Heart left ventricle (tissue), 16 donors: ENCODE data around the gene MAN1C1. TPM values are rescaled to one million over a fixed set of nuclear protein-coding genes. Genes with fewer than 3 reads are reported as not detected.

Source experiments
- ATAC-seq, 4 donors: fragments of 200-7000 bp; cut with Tn5 transposase; one replicate each; pipeline ENCODE4 v1.9.1; 2020 to 2022; ENCODE audit warnings: moderate library complexity in 4 of 4, mild to moderate bottlenecking in 3 of 4, moderate number of reproducible peaks in 1 of 4
- DNase-seq, 5 donors: peaks; one replicate each; pipeline ENCODE4 v3.0.0-alpha.2; 2020
- H3K27ac ChIP-seq, 12 donors: fragments of 200-600 bp; sonication (generic) in 4 of 12; one replicate each; pipeline versions ENCODE4 v1.5.0 to v1.8.0; 2016 to 2022; ENCODE audit warnings: mild to moderate bottlenecking in 2 of 12
- H3K27me3 ChIP-seq, 9 donors: fragments of 200-600 bp; sonication (generic) in 2 of 9; one replicate each; pipeline versions ENCODE4 v1.5.1 to v1.8.0; 2016 to 2022; ENCODE audit warnings: mild to moderate bottlenecking in 3 of 9
- H3K36me3 ChIP-seq, 9 donors: fragments of 200-600 bp; sonication (generic) in 2 of 9; one replicate each; pipeline versions ENCODE4 v1.5.0 to v1.8.0; 2018 to 2022; ENCODE audit warnings: mild to moderate bottlenecking in 2 of 9
- H3K4me1 ChIP-seq, 12 donors: fragments of 200-600 bp; sonication (generic) in 4 of 12; one replicate each; pipeline versions ENCODE4 v1.5.0 to v1.8.0; 2016 to 2022; ENCODE audit warnings: mild to moderate bottlenecking in 3 of 12
- H3K4me3 ChIP-seq, 12 donors: fragments of 200-600 bp; sonication (generic) in 4 of 12; one replicate each; pipeline versions ENCODE4 v1.5.0 to v1.8.0; 2017 to 2022; ENCODE audit warnings: mild to moderate bottlenecking in 9 of 12, moderate library complexity in 4 of 12
- H3K9me3 ChIP-seq, 12 donors: fragments of 200-600 bp; sonication (generic) in 4 of 12; one replicate each; pipeline versions ENCODE4 v1.5.0 to v1.8.0; 2016 to 2022; ENCODE audit warnings: mild to moderate bottlenecking in 1 of 12
- CTCF ChIP-seq, 12 donors: fragments of 200-600 bp; sonication (generic) in 4 of 12; IDR thresholded peaks; one replicate each; pipeline versions ENCODE4 v1.5.0 to v1.8.0; 2018 to 2022; ENCODE audit warnings: antibody characterized with exemption in 12 of 12, mild to moderate bottlenecking in 5 of 12
- POLR2A ChIP-seq, 2 donors: fragments of 450-650 bp; IDR thresholded peaks; one replicate each; pipeline ENCODE4 v1.6.1; 2017; ENCODE audit warnings: antibody characterized with exemption in 2 of 2, mild to moderate bottlenecking in 2 of 2, moderate library complexity in 2 of 2
- WGBS, 4 donors: extraction: QIAGEN DNeasy Blood & Tissue Kit in 2 of 4; methylation state at CpG; one replicate each; pipeline versions ENCODE4 v1.1.5 to v1.1.7; 2013 to 2018; 5-methylcytosine and 5-hydroxymethylcytosine counted together
- intact Hi-C, 10 donors: fragments of 100-400 bp; cut with DNase I; formaldehyde crosslinking; loops; one replicate each; pipeline versions ENCODE4 v1.11.1 to v1.14.2; 2022
- polyA plus RNA-seq, 2 donors: library from polyadenylated mRNA; stranded (reverse); fragments of 200-250 nt; gene quantifications; one replicate each; pipeline ENCODE4 v1.2.3, GENCODE V29; 2013
- total RNA-seq, 9 donors: library from RNA; depleted of rRNA in 2 of 9; stranded (reverse); fragments of >200 nt in 2 of 9; fragmentation: NEBNext Ultra II Directional in 3 of 9; extraction: Animal tissue kit (Norgen Biotek cat#: 25700) in 3 of 9; gene quantifications; one replicate each; pipeline versions ENCODE4 v1.1.0 to v1.2.4, GENCODE V29; 2016 to 2023
- donor health status: ischemic (EF 13 %, LVEDD 7.1; RV severe dilation, severe dysfunction).
- donor health status: healthy with polysubstance abuse.
- donor health status: DM: no; HTN: yes; CAD: no.
- donor health status: DM: no; HTN: no; CAD: no.
- donor health status: ischemic (EF 25% LVEDD 6.9; RV normal size, moderate dysfunction).
- donor health status: ischemic (EF 25% LVEDD 5.7; RV mildly dilated, moderate dysfunction).
- donor health status: healthy.
- donor health status: DM: yes; HTN: yes; CAD: no.
- donor health status: ischemic (EF 35%, LVEDD 5.7; RV mildly dilated, moderate dysfunction).
- donor health status: nonischemic (EF 11% LVEDD 7.7; RV severe dilation, severe dysfunction).
- donor health status: DM: yes; HTN: yes; CAD: no.
- donor health status: PGD.
- donor health status: ischemic (EF 29% LVEDD 5.4; RV normal size, mild dysfunction).
- donor health status: nonischemic (EF 23%, LVEDD 6.1; RV moderate dilation, normal function).

Gene MAN1C1
- total and polyA plus RNA-seq, 11 donors: 7.7 to 25.7 (median 14.7) TPM

- intact Hi-C loops: no loop called here
- peaks cover 0 to under 1% (median 0%) of the 10 kb centered on the region in 9 donors for H3K36me3 ChIP-seq
- H3K4me3 ChIP-seq: no peak overlapping the region
- no peak for ATAC-seq
- no peaks in the 10 kb centered on the region for H3K27me3 ChIP-seq
- DNase-seq: no peak
- no peaks in the 10 kb centered on the region for H3K9me3 ChIP-seq
- 68 to 82% (median 76%) methylated on average over 5 of the region's 5 CpGs for WGBS, 4 donors
- H3K27ac ChIP-seq: no peak overlapping the region
- H3K4me1 ChIP-seq: peaks cover 3 to 42% (median 23%) of the 10 kb centered on the region in 12 donors
- TF ChIP-seq CTCF (IDR thresholded peaks at IDR 0.05): no peak
- TF ChIP-seq POLR2A (IDR thresholded peaks at IDR 0.05): no peak
Measured at GRCh38 chr1:25572107-25572506, 44.5 kb upstream of the MAN1C1 start.

GRCh38 chr1:25572708-25573590 lies 43.6 kb upstream of the MAN1C1 start:
- DNase-seq (peak in 1 of 5 donors; percentile 11), ATAC-seq (peak in 3 of 4 donors; percentile 25 to 51 (median 29))
- TF ChIP-seq CTCF (IDR thresholded peaks at IDR 0.05): peak; percentile 41 to 81 (median 62)
- no peak for TF ChIP-seq POLR2A (IDR thresholded peaks at IDR 0.05)
- no peak overlapping the region for H3K27ac ChIP-seq
- 38 to 41% (median 39%) methylated on average over 14 to 18 of the region's 18 CpGs for WGBS, 4 donors
- H3K27me3 ChIP-seq: no peaks in the 10 kb centered on the region
- H3K36me3 ChIP-seq: no peaks in the 10 kb centered on the region
- H3K9me3 ChIP-seq: no peaks in the 10 kb centered on the region
- intact Hi-C loops: no loop called here
- no peak overlapping the region for H3K4me3 ChIP-seq
- H3K4me1 ChIP-seq: peaks cover 0 to 34% (median 16%) of the 10 kb centered on the region in 12 donors

- Histone ChIP-seq H3K27ac (no peak overlapping the region), H3K27me3 (no peaks in the 10 kb centered on the region), H3K4me3 (no peak overlapping the region), H3K36me3 (no peaks in the 10 kb centered on the region), H3K9me3 (no peaks in the 10 kb centered on the region), H3K4me1 (peaks cover 0 to 28% (median 10%) of the 10 kb centered on the region in 12 donors)
- intact Hi-C loops: no loop called here
- 76 to 85% (median 82%) methylated on average over 8 to 9 of the region's 9 CpGs for WGBS, 4 donors
- no peak for TF ChIP-seq POLR2A (IDR thresholded peaks at IDR 0.05)
- DNase-seq: no peak
- ATAC-seq: no peak
Measured at GRCh38 chr1:25573591-25573930, 43.0 kb upstream of the MAN1C1 start.

- TF ChIP-seq CTCF (IDR thresholded peaks at IDR 0.05) (no peak), POLR2A (IDR thresholded peaks at IDR 0.05) (no peak)
Measured at GRCh38 chr1:25573961-25574360, 42.6 kb upstream of the MAN1C1 start.

More at GRCh38 chr1:25573961-25574360, 42.6 kb upstream of the MAN1C1 start:
- no peaks in the 10 kb centered on the region for H3K36me3 ChIP-seq
- H3K27me3 ChIP-seq: no peaks in the 10 kb centered on the region
- ATAC-seq: no peak
- no peak overlapping the region for H3K4me3 ChIP-seq
- no peaks in the 10 kb centered on the region for H3K9me3 ChIP-seq
- intact Hi-C loops: no loop called here
- peaks cover 0 to 24% (median 7%) of the 10 kb centered on the region in 12 donors for H3K4me1 ChIP-seq
- H3K27ac ChIP-seq: no peak overlapping the region
- 83 to 89% (median 87%) methylated on average over 8 of the region's 8 CpGs for WGBS, 4 donors
- no peak for DNase-seq
